SKM-1 (cell line): ENCODE results near the gene NUP160.
"Not testable (repeated sequence)": the region's sequence is repeated elsewhere in the genome, so short reads cannot be mapped to it uniquely, and the experiment has no call there.

Experiments used
- DNase-seq: peaks from one replicate; lab custom pipeline; 2025; ENCODE audit not compliant: unreplicated experiment; lab: John Stamatoyannopoulos, UW

The NUP160 gene

DNA sequence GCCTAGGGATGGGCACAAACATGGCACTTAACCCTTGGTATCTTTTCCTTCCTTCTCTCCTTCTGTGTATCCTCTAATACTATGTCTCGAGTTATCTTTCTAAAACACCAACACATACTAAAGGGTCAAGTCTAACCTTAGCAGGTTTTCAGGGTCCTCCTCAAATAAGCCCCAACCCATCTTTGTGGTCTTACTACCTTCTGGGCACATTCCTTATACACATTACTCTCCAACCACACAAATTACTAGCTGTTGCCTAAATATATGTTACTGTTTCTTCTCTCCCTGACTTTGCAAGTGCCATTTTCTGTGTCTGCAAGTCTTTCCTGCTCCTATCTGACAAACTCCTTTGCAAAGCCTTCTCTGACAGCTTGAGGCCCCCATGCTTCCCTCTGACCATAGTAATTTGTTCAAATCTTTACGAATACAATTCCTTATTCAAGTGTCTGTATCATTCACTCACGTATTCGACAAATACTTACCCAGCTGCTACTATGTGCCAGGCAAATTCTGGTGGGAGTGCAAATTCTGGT lies 15.8 kb upstream of the NUP160 start:
- DNase-seq: no peak

- no peak for DNase-seq
Observed at GRCh38 chr11:47863189-47863897, 15.2 kb upstream of the NUP160 start.

- DNase-seq: no peak
Observed at GRCh38 chr11:47861728-47862127, 13.6 kb upstream of the NUP160 start.

- no peak for DNase-seq
Observed at GRCh38 chr11:47860536-47860935, 12.4 kb upstream of the NUP160 start.

DNA sequence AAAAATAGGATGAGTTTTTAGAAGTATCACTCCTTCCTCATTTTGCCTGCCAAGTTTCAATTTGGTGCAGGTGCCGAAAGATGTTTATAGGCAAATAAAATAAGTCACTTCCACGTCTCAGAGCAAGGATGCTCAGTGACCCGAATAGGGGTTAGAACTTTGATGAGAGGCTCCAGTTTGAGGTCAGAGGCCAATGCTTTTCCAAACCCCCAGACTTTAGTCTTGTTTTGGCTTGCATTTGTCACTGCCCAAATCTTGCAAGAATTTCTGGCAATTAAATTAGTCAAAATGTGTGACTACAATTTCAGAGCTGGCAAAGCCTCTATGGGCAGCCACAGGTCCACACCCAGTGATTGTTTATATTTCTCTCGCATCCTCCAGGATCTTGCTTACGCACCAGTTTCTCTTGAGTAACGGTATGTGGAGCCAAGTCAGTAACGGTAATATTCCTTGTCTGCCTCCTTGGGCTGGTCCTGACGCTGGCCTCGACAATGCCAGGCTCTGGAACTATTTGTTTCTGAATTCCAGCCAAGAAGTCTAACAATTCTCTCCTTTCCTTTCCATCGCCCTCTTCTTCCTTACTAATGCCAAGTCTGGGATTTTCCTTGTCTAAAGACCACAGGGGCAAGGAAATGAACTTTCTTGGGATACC lies 9.9 kb upstream of the NUP160 start:
- DNase-seq: no peak

DNA sequence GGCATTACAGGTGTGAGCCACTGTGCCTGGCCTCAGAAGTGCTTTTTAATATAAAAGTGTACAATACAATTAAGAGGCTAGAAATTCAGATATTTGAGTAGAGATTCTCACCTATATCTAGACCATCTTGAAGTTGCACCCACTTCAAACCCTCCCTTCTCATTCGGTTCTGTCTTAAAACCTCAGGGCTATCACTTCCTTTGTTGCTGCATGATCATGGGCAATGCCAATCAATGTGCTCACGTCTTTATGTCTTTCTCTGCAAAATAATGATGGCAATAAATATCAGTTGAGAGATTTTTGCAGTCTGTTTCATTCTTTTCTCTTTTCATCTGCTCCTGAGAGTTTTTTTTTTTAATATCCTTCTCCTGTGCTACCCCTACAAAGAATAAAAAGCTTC lies 9.3 kb upstream of the NUP160 start:
- no peak for DNase-seq

DNA sequence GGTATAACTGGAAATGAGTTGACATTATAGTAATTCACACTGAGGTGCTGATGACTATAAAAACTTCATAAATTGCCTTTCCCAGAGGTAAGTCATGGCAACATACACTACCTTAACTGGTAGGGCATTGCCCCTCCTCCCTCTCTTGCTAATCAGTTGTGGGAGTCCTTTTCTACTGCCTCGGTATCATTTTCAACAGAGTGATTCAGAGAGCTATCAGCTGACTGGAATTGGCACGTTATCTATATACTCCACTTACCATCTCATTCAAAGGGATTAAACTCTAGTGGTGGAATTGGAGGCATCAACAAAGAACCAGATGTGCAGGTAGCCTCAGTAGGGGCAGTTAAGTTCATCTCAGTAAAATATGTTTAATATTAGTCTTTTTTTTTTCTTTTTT lies 8.0 kb upstream of the NUP160 start:
- no peak for DNase-seq

GRCh38 chr11:47854667-47855066 lies 6.5 kb upstream of the NUP160 start:
- DNase-seq: no peak

DNA sequence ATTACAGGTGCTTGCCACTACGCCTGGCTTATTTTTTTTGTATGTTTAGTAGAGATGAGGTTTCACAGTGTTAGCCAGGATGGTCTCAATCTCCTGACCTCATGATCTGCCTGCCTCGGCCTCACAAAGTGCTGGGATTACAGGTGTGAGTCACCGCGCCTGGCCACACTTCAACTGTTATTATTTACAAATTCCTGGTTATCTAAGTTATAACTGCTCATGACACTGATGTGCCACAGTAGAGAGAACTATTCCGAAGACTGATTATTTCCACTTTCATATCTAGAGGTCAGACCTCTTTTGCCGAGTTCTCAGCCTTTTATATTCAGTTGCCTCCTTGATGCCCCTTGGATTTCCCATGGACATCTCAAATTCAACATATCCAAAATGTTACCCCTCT lies 3.9 kb upstream of the NUP160 start:
- DNase-seq: no peak

GRCh38 chr11:47850337-47850736 lies 2.2 kb upstream of the NUP160 start:
- DNase-seq: peak; percentile 42

DNA sequence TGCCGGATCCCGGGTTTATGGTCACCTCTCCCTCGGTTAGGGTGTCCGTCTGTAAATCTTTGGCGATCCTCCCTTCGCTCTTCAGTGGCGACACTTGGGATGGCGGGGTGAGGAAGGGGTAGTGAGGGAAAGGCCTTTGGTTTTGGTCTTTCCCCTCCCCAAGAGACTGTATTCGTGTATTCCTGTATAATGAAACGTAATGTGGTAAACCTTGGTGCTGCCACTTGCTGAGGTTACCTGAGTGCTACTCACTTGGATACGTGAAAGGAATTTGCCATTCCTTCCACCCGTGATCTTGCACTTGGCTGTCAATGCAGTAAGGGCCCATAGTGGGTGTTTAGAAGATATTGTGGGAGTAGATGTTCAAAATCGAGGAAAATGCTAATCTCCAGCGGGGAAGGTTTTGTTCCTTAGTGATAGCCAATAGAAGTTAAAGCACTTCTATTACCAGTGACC lies 578 bp upstream of the NUP160 start:
- no peak for DNase-seq

DNA sequence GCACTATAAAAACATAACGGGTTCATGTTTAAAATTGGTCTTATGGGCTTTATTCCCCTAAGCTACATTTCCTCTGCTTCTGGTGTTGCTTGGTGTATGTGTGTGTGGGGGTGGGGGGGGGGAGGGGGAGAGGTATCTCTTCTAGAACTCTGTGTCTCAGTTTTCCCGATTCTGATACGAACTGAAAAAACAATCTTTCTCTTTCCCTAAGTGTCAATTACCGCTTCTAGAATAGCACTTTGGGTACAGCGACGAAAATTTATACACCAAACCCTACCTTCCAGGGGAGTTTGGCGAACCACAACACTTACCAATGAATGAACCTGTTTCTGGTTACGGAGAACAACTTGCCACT lies 636 bp downstream of the NUP160 start:
- DNase-seq: no peak

- DNase-seq: no peak
Observed at GRCh38 chr11:47846998-47847397, 1.2 kb downstream of the NUP160 start.

DNA sequence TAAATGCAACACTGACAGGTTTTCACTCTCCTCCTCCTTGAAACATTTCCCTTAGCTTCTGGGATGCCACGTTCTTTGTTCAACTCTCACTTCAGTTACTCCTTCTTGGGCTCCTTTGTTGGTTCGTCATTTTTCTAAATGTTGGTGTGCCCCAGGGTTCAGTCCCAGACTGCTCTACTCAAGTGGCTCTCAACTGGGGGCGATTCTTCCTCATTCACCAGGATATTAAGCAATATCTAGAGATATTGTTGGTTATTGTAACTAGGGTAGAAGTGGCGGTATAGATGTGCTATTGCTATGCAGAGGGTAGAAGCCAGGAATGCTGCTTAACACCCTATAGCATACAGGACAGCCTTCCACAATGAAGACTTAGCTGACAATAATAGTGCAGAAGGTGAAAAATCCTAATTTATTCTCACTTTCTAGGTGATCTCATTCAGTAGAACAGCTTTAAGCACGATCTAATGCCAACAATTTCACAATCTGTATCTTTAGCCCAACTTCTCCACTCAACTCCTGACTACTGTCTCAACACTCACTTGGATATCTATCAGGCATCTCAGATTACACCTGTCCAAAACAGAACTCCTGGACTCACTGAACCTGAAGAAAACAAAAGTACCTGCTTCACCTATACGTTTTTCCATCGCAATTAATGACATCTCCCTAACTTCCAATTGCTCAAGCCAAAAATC lies 4.6 kb downstream of the NUP160 start:
- DNase-seq: no peak

DNA sequence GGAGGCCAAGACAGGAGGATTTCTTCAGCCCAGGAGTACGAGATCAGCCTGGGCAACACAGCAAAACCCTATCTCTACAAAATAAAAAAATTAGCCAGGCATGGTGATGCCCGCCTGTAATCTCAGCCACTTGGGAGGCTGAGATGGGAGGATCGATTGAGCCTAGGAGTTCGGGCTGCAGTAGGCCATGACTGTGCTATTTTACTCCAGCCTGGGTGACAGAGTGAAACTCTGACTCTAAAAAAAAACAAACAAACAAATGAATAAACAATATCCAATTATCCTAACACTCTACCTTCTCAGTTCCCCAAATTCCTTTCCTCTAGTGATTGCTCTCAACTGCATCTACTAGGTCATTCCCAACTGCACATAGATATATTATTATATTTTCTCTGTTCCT lies 5.4 kb downstream of the NUP160 start:
- DNase-seq: no peak

- no peak for DNase-seq
Observed at GRCh38 chr11:47837929-47838328, 10.2 kb downstream of the NUP160 start.

DNA sequence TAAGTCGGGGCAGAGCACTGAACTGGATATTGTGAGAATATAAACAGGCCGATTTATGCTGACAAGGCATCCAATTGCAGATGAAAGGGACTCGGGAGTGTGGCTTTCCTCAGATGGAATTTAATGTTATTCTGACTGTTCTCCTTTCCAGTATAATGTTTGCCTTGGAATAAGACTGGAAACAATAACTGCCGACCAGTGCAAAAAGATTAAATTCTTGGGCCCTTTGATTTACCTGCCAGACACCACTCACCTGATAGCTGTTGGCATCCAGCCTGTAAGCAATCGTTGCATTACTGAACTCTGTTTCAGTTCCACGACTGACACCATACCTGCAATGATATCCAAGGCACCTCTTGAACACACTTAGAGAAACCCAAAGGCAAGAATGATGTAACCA lies 10.9 kb downstream of the NUP160 start:
- no peak for DNase-seq

DNA sequence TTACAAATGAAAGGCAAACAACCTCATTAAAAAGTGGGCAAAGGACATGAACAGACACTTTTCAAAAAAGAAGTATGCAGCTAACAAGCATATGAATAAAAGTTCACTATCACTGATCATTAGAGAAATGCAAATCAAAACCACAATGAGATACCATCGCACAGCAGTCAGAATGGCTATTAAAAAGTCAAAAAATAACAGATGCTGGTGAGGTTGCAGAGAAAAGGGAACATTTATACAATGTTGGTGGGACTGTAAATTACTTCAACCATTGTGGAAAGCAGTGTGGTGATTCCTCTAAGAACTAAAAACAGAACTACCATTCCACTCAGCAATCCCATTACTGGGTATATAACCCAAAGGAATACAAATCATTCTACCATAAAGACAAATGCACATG lies 18.1 kb downstream of the NUP160 start:
- DNase-seq: not testable (repeated sequence)

DNA sequence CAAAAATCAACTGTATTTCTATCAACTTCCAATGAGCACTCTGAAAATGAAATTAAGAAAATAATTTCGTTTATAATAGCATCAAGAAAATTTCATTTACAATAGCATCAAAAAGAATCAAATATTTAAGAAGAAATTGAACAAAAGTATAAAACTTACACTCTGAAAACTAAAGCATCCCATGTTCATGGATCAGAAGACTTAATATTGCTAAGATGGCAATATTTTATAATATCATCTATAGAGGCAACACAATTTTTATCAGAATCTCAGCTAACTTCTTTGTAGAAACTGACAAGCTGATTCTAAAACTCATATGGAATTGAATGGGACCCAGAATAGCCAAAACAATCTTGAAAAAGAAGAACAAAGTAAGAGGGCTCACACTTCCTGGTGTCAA lies 19.9 kb downstream of the NUP160 start:
- DNase-seq: no peak

DNA sequence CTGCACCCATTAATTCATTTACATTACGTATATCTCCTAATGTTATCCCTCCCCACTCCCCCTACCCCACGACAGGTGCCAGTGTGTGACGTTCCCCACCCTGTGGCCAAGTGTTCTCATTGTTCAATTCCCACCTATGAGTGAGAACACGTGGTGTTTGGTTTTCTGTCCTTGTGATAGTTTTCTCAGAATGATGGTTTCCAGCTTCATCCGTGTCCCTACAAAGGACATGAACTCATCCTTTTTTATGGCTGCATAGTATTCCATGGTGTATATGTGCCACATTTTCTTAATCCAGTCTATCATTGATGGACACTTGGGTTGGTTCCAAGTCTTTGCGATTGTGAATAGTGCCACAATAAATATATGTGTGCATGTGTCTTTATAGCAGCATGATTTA lies 25.5 kb downstream of the NUP160 start:
- not testable (repeated sequence) for DNase-seq

- DNase-seq: no peak
Observed at GRCh38 chr11:47819743-47820142, 28.4 kb downstream of the NUP160 start.

- DNase-seq: no peak
Observed at GRCh38 chr11:47800759-47801158, 47.4 kb downstream of the NUP160 start.
